ENCODE results near the gene YARS1.

The YARS1 gene

GRCh38 chr1:32759997-32760623, 57.0 kb downstream of the YARS1 start:
- TF ChIP-seq CTCF (IDR thresholded peaks at IDR 0.05), result no peak
- Mint-ChIP-seq H3K4me3 (peak overlapping the region; percentile 61), H3K4me1 (peaks cover 85% of the 10 kb centered on the region), H3K9me3 (no peaks in the 10 kb centered on the region), H3K27ac (peak overlapping the region; percentile 91), H3K36me3 (ENCODE audit: low read depth) (peaks cover 19% of the 10 kb centered on the region), H3K27me3 (ENCODE audit: low read depth, poor library complexity) (no peaks in the 10 kb centered on the region)
- peak; percentile 74 for DNase-seq

GRCh38 chr1:32759521-32759981, 57.6 kb downstream of the YARS1 start:
- TF ChIP-seq CTCF (IDR thresholded peaks at IDR 0.05), result no peak
- Mint-ChIP-seq H3K27ac (peak overlapping the region; percentile 91), H3K4me1 (peaks cover 82% of the 10 kb centered on the region), H3K9me3 (no peaks in the 10 kb centered on the region), H3K27me3 (ENCODE audit: low read depth, poor library complexity) (no peaks in the 10 kb centered on the region), H3K36me3 (ENCODE audit: low read depth) (peaks cover 19% of the 10 kb centered on the region), H3K4me3 (peak overlapping the region; percentile 61)
- no peak for DNase-seq

DNA sequence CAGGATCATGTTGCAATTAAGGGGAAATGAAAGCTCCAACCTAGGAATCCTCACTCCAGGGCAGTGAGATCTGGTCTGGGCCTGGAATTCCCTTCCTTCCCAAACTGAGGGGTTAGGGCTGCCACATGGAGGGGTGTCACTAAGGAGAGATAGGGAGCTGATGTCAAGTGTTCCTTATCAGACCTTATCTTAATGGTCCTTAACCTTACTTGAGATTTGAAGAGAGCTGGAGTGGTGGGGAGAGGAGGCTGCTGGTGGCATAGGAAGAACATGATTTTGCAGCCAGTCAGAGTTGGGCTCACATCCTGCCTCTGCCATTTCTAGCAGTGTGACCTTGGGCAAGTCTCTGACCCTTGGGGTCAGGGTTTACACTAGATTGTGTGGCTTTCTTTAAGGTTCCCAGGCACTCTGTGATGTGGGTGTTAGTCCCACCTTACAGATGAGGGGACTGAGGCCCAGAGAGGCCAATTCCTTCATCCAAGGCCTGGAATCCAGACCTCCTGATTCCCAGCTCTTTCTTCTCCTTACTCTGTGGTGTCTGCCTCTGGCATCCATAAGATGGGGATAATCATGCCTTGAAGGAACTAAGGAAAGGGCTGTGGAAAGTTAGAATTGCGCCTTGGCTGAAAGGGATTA, 58.2 kb downstream of the YARS1 start:
- no peak for TF ChIP-seq CTCF (IDR thresholded peaks at IDR 0.05)
- DNase-seq, result no peak
- Mint-ChIP-seq H3K36me3 (ENCODE audit: low read depth) (peaks cover 14% of the 10 kb centered on the region), H3K4me3 (no peak overlapping the region), H3K27me3 (ENCODE audit: low read depth, poor library complexity) (no peaks in the 10 kb centered on the region), H3K27ac (peak overlapping the region; percentile 57), H3K9me3 (no peaks in the 10 kb centered on the region), H3K4me1 (peaks cover 81% of the 10 kb centered on the region)

GRCh38 chr1:32758177-32758794, 58.9 kb downstream of the YARS1 start:
- Mint-ChIP-seq H3K27me3 (ENCODE audit: low read depth, poor library complexity) (no peaks in the 10 kb centered on the region), H3K9me3 (no peaks in the 10 kb centered on the region), H3K36me3 (ENCODE audit: low read depth) (peaks cover 9% of the 10 kb centered on the region), H3K4me3 (no peak overlapping the region), H3K27ac (peak overlapping the region; percentile 57), H3K4me1 (peaks cover 78% of the 10 kb centered on the region)
- DNase-seq, result no peak
- no peak for TF ChIP-seq CTCF (IDR thresholded peaks at IDR 0.05)

GRCh38 chr1:32757213-32757895, 59.8 kb downstream of the YARS1 start:
- H3K4me3 Mint-ChIP-seq, result no peak overlapping the region
- no peak for TF ChIP-seq CTCF (IDR thresholded peaks at IDR 0.05)
- peaks cover 6% of the 10 kb centered on the region for H3K36me3 Mint-ChIP-seq (ENCODE audit: low read depth)
- H3K27ac Mint-ChIP-seq, result no peak overlapping the region
- DNase-seq, result no peak
- H3K4me1 Mint-ChIP-seq, result peaks cover 75% of the 10 kb centered on the region
- no peaks in the 10 kb centered on the region for H3K27me3 Mint-ChIP-seq (ENCODE audit: low read depth, poor library complexity)
- no peaks in the 10 kb centered on the region for H3K9me3 Mint-ChIP-seq

Data from nephron progenitor cell (in vitro differentiated cells).